ENCODE results near the gene ATXN2.

The ATXN2 gene

DNA sequence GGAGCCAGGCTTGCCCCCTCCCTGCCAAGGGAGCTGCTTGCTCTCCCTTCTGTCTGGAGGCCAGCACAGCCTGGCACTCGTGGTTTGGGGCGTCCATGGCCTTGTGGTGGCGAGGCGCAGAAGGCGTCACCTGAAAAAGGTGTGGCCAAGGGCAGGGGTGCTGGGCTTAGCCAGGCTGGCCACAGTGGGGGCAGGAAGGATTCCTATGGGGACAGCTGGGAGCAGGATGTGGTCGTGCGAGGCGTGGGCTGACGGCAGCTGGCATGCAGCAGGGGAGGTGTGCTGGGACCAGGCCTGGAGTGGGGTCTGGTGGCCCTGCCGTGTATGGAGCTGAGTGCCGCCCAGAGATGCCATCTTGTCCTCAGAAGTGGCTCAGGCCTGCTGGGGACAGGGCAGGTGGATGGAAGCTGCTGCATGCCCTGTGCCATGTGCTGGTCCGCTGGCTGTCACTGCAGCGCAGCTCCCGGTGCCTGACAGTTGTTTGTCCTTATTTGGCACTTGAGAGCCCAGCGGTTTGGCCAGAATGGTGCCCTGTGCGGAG is 163.4 kb downstream of the ATXN2 start:
- no peak for DNase-seq

GRCh38 chr12:111434680-111435338 is 164.3 kb downstream of the ATXN2 start:
- DNase-seq, result peak; percentile 13

DNA sequence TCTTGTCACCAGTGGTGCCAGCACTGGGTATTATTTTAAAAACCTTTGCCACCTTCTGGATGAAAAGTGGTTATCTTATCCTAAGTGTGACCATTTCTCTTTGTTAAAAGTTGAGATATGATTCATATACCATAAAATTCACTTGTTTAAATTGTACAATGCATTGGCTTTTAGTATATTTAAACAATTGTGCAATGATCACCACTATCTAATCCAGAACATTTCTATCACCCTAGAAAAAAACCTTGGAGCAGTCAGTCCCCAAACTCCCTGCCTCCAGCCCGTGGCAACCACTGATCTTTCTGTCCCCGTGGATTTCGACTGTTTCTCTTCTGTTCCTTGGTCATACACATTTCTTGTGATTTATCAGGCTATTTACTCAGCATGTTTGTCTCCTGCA is 165.1 kb downstream of the ATXN2 start:
- DNase-seq, result no peak

GRCh38 chr12:111431772-111432171 is 167.3 kb downstream of the ATXN2 start:
- DNase-seq, result no peak

- no peak for DNase-seq
Measured at GRCh38 chr12:111430433-111431353, 168.4 kb downstream of the ATXN2 start.

DNA sequence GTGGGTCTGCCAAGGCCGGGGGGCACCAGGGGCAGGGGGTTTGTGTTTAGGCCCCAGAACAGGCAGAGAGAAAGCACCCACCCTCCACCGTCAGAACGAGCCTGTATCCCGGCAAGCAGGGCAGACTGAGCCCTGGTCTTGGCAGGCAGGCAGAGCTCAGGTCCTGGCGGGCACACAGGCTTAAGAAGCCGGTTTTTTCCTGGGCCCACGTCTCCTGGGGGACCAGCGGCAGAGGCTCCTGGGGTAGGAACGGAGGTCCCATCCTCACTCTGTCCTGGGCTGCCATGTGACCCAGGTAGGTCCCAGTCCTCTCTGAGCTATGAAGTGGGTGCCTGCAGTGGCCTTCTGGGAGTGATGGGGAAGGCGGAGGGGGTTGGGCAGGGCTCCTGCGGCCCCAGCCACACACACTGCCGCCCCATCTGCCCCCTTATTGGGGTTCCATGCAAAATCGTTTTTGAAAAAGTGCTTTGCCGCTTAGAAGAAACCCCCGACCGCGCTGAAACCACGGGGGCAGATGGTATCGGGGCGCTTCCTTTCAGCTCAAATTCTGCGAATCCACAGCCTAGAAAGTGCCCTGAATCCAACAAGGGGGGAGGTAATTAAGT is 169.2 kb downstream of the ATXN2 start:
- DNase-seq, result no peak

DNA sequence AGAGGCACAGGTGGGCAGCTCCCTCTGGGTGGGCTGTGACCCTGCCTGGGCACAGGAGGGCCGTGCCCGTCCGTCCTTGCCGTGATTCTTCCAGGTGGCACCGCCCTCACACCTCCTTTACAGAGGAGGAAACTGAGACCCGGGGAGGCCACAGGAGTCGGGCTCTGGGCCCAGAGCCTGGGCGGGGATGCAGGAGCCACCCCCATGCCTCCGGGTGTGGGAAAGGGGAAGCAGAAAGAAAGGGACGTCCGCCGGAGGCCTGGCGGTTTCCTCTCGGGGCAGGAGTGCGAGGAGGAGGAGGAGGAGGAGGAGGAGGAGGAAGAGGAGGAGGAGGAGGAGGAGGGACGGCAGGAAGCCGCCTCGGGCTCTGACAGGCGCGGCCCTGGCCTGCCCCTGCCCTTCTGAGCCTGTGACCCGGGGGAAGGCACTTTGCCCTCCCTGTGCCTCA is 170.4 kb downstream of the ATXN2 start:
- DNase-seq, result no peak

GRCh38 chr12:111428081-111428727 is 170.9 kb downstream of the ATXN2 start:
- DNase-seq, result no peak

DNA sequence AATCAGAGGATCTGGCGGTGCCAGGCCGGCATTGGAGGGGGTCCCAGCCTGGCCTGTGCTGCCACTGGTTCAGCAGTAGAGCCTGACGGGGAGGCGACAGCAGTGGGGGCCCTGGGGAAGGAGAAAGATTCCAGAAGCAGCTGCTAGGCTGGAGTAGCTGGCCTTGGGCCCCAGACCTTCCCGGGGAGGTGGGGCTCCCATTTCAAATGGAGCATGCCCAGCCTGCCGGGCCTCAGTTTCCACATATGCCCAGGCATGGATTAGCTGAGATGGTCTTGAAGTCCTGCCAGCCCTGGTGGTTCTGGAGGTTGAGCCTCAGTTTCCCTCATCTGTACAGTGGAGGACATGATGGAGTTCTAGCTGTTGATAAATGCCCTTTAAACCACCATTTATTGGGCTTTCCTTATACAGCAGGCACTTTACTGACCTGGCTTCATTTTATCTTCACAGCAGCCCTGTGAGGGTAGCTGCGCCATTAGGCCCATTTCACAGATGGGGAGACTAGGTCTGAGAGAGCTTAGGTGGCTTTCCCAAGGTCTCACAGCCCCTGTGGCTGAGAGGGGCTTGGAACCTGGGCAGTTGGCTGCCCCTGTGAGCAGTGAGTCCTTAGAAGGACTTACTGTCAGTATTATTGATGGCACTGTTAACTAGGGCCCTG is 171.6 kb downstream of the ATXN2 start:
- DNase-seq, result no peak

DNA sequence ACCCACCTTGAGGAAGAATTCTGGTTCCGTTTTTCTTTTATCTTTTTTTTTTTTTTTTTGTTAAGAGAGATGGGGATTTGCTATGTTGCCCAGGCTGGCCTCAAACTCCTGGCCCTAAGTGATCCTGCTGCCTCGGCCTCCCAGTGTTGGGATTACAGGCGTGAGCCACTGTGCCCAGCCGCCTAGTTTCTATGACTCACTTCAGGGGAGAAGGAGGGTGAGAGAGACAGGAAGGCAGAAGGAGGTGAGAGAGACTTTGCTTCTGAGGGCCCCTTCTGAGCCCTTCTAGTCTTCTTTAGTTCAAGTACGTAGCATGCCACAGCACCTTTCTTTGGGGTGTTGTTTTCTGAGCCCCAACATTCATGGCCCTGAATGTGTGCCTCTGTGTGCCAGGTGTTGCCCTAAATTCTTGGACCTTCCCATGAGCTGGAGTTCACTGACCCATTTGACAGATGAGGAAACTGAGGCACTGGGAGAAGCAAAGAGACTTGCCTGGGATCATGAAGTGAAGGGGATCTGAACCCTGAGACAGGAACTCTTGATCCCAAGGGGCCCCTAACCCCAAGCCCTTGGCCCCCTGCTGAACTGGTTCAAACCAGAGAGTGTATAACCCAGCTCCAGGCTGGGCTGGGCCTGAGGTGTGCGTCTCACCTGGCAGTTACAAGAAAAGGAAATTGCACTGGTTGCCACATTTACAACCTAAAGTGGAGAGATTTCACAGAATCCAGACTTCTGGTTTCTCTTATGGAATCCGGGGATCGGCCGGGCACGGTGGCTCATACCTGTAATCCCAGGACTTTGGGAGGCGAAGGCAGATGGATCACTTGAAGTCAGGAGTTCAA is 172.6 kb downstream of the ATXN2 start:
- DNase-seq, result no peak

- DNase-seq, result no peak
Measured at GRCh38 chr12:111425655-111426054, 173.5 kb downstream of the ATXN2 start.

DNA sequence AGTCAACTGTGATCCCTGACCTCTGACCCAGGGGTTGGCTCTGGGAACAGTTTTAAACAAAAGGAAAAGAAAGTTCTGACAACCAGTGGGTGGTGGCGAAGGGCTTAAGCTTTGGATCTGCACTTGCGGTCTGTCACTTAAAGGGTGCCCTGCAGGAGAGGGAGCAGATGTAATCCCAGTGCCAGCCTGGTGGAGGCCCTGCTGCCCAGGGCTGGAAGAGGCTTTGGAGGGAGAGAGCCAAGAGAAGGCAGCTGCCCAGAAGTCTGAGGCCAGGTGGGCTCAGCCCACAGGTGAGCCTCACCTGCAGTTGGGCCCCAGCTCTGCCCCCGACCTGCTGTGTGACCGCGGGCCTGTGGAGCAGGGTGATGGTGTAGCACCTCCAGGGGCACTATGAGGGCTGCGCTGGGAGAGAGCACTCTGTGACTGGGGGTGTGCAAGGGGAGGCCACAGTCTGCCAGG is 174.3 kb downstream of the ATXN2 start:
- DNase-seq, result no peak

GRCh38 chr12:111424189-111424792 is 174.8 kb downstream of the ATXN2 start:
- DNase-seq, result no peak

GRCh38 chr12:111420494-111420893 is 178.6 kb downstream of the ATXN2 start:
- no peak for DNase-seq

DNA sequence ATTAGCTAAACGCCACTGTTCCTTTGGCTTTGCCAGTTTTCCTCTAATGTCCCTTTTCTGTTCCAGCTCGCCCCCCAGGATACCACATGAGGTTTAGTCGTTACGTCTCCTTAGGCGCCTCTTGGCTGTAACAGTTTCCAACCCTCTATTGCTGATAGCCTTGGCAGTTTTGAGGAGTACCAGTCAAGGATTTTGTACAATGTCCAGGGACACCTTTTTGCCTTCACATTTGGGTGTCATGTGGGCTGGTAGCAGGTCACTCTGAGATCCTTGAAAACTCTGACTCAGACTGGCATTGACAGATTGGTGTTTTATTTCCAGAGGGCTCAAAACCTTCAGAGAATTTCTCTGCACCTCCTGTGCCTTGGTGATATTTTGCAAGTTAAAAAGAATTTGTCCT is 179.3 kb downstream of the ATXN2 start:
- no peak for DNase-seq

- no peak for DNase-seq
Measured at GRCh38 chr12:111418594-111418880, 180.6 kb downstream of the ATXN2 start.

GRCh38 chr12:111417784-111418593 is 181.1 kb downstream of the ATXN2 start:
- DNase-seq, result no peak

GRCh38 chr12:111417290-111417689 is 181.8 kb downstream of the ATXN2 start:
- no peak for DNase-seq

DNA sequence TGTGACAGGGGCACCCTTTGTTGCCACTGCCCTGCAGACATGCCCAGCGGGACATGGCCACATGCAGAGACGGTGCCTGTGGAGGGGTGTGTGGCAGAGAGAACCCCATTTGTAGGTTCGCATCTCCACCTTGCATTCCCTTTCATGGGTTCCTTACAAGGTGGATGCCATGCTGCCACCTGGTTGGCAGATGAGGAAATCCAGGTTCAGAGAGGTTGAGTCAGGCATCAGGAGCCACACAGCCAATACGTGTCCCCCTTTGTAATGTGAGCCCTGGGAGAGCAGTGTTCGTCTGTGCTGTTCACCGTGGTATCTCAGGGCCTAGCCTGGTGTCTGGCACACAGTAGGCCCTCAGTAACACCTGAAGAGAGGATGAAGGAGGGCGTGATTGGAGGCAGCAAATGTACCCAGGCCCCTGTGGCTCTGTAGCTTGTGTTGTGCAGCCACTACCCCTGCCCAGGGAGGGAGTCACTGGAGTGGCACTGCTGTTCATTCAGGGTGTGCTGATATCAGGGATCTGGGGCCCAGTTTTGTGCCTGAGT is 184.3 kb downstream of the ATXN2 start:
- DNase-seq, result no peak
